Dermis microvascular lymphatic vessel endothelial cell (primary cell): ENCODE results near the gene HNRNPUL2. TPM values are rescaled to one million over a fixed set of nuclear protein-coding genes. Genes with fewer than 3 reads are reported as not detected.

Source experiments
- DNase-seq, 2 donors: peaks; one replicate each; pipeline versions ENCODE4 v3.0.0 to v3.0.0-alpha.2; 2010; ENCODE audit warnings: low read depth in 2 of 2
- total RNA-seq: library from RNA; depleted of rRNA; stranded (reverse); fragments of >200 nt; gene quantifications from 2 replicates; pipeline ENCODE4 v1.2.1, GENCODE V29; 2014

The HNRNPUL2 gene
- total RNA-seq, 1 donor from 2014 or later = 7.6 TPM

DNA sequence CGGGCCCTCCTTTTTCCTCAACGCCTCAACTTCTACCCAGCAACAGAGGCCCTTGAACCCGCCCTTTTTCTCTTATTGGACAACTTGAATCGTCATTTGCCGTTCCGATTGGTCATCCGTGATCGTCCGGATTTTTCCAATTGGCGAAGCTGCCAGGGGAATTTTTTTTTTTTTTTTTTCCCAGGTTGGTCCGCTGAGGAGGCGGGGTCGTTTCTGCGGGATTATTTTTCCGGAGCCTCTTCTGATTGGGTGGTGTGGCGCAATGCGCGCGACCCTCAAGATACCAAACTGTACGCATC, 564 bp upstream of the HNRNPUL2 start:
- DNase-seq = peak; percentile 97 to 98

- no peak for DNase-seq
Observed at GRCh38 chr11:62726915-62727164, 417 bp downstream of the HNRNPUL2 start.

DNA sequence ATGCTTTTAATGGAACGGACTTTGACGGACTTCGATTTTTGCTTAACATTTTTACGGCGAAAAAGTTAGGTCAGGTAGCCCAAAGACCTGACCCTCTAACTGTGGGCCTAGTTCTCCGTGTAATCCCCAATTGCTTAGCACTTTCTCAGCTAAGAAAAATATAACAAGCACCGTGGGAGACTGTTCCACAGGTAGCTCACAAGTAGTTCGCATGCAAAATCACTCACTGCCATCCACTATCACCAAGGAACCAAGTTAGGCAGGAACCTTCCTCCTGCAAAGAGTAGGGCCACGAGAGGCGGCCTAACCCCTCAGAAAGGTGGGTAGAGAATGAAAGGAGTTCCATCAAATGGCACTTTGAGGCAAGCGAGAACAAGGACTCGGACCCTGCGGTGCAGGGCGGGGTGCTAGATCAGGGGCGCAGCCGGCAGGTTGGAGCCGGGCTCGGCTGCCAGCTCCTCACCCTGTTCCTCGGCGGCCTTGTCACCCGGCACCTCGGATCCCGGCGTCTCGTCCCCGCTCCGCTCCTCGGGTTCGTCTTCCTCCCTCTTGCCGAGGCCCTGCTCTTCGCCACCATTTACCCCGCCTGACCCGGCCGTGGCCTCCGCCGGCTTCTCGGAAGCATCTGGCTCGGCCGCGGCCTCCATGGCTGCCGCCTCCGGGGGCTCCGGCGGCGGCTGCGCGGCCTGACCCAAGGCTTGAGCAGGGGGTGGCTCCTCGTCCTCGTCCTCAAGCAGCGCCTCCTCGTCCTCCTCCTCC, 922 bp downstream of the HNRNPUL2 start:
- DNase-seq = no peak

GRCh38 chr11:62725646-62726045, 1.6 kb downstream of the HNRNPUL2 start:
- DNase-seq = peak in 1 of 2 donors; percentile 15

DNA sequence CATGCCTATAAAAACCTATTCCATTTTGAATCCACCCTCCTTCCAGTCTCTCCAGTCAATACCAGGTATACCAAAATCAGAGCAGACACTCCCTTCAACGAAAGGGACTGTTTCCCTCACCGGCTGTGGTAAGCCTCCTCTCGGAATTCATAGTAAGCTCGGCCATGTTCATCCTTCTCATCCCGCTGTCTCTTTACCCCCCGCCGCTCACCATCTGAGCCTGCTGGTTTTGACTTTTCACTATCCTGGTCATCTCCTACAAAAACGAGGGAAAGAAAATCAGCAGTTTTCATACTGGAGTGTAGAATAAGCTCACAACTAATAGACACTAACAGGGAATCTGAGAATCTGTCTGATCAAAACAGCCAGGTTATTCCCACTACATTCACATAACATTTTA, 3.1 kb downstream of the HNRNPUL2 start:
- DNase-seq = no peak

GRCh38 chr11:62721994-62722393, 5.3 kb downstream of the HNRNPUL2 start:
- peak in 1 of 2 donors; percentile 18 for DNase-seq

GRCh38 chr11:62719302-62719978, 7.8 kb downstream of the HNRNPUL2 start:
- DNase-seq = no peak

DNA sequence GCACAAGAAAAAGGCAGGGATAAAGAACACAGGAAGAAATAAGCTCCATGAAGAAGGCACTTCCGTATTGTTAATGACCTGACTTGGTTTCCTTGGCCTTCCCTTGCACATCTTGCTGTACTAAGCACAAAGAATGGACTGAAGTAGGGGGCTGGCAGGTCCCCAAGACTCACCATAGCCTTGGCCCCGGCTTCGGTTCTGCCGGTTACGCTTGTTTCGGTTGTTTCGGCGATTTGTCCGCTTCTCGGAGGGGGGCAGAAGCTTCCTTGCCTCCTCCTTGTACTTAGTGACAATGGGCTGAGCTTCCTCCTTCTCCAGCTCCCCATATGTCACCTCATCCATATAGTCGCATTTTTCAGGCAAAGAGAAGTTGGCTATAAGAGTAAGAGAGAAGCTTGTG, 10.4 kb downstream of the HNRNPUL2 start:
- no peak for DNase-seq

DNA sequence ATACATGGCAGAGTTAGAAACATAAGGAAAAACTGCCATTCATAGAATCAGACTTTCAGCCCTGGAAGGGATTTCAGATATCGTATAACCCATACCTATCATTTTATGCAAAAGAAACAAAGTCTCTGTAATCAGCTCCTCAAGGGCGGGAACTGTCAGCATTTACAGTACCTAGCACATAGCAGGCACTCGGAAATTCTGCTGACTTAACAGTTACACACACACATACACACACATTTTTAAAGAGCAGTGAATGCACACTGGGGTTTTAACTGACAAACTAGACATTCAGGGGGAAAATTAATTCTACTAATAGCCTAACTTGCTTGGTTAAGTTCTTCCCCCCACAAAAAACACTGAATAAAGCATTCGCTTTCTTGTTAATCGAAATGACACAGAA, 11.1 kb downstream of the HNRNPUL2 start:
- no peak for DNase-seq

DNA sequence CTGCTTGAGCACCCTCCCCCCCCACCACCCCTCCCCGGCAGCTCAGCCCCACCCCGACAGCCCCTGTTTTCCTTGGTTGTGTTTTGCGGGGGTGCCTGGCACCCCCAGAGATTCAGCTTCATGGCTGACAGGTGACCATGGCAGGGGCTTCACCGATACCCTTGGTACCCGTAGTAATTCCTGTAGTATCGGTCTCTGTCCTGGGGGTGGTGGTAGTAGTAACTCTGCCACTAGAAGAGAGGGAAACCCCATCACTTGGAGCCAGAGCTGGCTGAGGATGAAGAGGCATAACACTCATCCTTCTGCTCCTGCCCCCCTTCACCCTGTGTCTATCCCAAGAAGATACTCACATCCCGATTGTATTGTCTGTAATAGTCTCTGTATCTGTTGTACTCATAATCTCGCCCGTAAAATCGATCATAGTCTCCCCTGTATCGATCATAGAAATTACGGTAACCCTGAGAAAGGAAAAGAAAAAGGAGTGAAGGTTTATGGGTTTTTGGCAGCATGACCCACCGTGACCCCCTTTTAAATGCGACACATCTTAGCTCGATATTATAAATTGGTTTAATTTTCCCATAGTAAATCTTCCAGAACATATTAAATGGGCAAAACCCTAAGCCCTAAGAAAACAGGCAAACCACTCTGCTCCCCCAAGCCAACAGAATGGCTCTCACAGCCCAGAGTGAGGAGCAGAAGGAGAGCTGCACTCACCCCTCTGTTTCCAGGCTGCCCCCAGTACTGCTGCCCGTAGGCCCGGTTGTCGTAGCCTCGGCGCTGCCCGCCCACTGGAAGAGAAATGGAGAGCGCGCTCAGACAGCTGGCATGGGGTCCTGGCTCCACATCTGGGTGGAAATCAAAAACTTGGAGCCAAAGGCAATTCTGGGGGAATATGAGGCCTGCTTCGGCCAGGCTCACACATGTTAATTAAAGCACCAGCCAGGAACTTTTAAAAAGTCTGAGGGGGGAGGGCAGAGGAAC, 11.8 kb downstream of the HNRNPUL2 start:
- no peak for DNase-seq

- DNase-seq = no peak
Observed at GRCh38 chr11:62713343-62713742, 13.9 kb downstream of the HNRNPUL2 start.

DNA sequence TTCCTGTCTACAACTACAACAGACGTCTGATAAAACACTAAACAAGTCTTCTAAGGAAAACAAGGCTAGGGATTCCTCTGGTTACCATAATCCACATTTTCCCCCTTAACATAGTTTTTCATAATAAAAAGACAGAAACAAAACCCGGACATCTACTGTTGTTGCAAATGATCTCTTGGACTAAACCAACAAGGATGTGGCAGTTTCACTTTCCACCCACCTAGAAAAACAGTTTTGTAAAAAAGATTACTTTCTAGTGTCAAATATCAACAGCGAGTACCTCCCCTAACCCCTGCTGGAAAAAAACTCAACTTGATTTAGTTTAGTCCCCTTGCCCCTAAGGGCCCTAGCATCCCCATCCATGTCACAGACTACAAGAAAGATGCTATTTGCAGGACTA, 14.4 kb downstream of the HNRNPUL2 start:
- DNase-seq = peak in 1 of 2 donors; percentile 38

- DNase-seq = no peak
Observed at GRCh38 chr11:62712276-62712812, 14.9 kb downstream of the HNRNPUL2 start.

GRCh38 chr11:62710001-62710345, 17.3 kb downstream of the HNRNPUL2 start:
- peak in 1 of 2 donors; percentile 32 for DNase-seq

DNA sequence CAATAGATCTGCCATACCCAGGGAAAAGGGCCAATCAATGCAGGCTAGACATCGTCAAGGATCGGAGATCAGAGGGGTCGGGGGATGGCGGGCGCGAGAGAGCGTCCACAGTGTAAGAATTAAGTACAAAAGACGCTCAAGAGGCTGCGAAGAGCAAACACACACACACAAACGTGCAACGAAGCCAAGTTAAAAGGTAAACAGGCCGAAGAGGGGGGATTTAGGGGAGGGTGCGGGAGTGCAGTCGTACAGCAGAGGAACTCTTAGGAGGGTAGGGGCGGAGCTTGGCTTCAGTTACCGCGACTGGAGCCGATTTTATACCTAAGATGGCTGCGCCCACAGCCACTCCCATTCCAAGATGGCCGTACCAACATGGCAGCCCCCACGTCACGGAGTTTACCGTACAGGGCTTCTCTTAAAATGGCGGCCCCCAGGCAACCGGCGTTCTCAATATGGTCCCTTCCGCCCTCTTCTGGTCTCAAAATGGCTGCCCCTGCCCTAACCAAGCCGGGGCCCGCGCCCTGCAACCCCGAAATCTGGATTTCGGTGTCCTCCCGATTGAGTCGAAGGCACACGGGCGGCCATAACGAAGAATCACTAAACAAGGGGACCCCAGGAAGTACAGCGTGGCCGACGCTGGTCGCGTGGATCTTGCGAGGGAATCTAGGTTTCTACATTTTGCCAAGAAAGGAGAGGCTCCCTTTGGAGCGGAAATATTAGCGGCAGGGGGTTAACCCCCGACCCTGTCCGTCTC, 17.8 kb downstream of the HNRNPUL2 start:
- peak; percentile 94 to 99 for DNase-seq

DNA sequence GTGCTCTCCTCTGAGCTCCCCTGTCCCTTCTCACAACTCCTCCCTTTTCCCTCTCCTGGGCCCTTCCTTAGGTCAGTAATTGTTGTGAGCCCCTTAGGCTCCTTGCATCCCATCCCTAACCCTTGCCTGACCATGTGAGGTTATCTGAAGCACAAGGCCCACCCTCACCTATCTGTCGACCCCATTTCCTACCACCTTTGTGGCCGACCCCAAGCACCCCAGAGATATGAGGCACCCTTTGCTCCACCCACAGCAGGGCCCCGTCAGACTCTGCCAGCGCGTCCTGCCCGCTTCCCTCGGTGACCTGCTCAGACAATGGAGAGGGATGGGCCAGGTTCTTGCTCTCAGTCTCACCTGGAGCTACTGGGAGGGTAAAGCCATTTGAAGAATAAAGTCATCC, 18.5 kb downstream of the HNRNPUL2 start:
- peak in 1 of 2 donors; percentile 25 for DNase-seq

- no peak for DNase-seq
Observed at GRCh38 chr11:62708392-62708791, 18.9 kb downstream of the HNRNPUL2 start.

- no peak for DNase-seq
Observed at GRCh38 chr11:62707277-62707861, 19.9 kb downstream of the HNRNPUL2 start, which contains the start of the genes BSCL2 and GNG3. Gene BSCL2, minus strand, starts transcription at chr11:62707424. Its CDS starts 229 bp downstream, at chr11:62707195. Gene GNG3, plus strand, starts transcription at chr11:62707676. Its CDS starts 620 bp downstream, at chr11:62708296.

DNA sequence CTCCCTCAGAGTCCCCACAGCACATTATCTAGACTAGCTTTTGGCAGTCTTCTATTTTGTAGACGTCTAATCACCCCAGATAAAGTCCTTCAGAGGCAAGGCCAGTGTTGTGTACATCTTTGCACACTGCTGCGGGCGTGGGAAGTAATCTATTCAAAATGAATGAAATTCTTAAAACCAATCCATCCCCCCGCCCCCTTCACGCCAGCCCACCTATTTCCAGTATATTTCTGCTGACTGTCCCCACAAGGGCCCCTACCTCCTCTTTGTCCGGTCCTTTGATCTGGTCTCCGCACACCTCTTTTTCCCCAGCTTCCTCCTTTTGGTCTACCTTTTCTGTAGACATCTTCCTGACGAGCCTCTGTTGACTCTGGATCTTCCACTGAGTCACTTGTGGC, 20.4 kb downstream of the HNRNPUL2 start:
- DNase-seq = no peak

DNA sequence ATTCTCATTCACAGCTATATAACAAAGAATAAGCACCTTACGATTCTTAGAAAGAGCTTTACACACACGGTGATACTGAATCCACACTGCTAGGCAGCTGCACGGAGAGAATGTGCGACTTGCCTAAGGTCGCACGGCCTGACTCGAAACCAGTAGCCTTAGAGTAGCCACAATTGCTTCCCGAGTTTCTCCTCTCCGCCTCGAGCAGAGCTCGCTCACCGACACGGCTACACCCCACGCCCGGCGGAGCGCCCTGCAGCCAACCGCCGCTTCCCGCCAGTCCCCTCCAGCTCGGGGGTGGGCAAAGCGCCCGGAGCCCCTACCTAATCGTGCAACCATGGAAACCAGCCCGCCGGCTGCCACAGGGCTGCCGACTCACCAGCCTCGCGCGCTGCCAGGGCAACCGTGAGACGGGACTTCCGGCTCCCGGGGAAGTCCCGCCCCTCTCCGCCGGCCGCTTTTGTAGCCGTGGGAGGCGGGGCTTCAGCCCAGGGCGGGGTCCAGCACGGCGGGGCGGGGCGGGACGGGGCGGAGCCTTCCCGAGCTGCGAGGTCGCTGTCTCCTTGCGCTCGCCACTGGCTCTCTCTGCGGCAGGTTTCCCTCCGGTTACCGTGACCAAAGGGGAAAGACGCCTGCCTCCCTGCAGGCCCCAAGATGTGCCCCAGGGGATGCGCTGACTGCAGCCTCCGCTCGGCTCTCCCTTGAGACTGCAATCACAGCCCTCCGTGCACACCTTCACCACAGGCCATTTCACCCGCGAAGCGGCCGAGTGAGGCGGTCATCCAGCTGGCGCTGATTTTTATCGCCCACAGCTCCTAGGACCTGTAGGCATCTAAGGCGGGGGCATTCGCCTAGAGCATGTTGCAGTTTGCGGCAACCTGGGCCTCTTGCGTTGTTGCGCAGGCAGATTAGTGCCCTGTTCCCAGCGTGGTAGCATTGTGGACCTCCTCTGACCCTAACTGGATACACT, 21.1 kb downstream of the HNRNPUL2 start:
- peak; percentile 84 to 95 for DNase-seq
